GM10266 (cell line): ENCODE results near the gene LGI1.
"Not testable (repeated sequence)": the region's sequence is repeated elsewhere in the genome, so short reads cannot be mapped to it uniquely, and the experiment has no call there.

Experiments
- DNase-seq: peaks from one replicate; pipeline ENCODE4 v3.0.0; 2012; ENCODE audit errors: extremely low spot score
- CTCF ChIP-seq: IDR thresholded peaks from 2 replicates; pipeline ENCODE4 v1.5.1; 2012; ENCODE audit warnings: mild to moderate bottlenecking, low read depth; ENCODE audit not compliant: control insufficient read depth, insufficient read depth; ENCODE audit errors: missing control alignments

Gene LGI1

GRCh38 chr10:93826355-93826754 lies 68.6 kb downstream of the LGI1 start:
- no peak for DNase-seq
- TF ChIP-seq CTCF, result no peak

GRCh38 chr10:93827056-93827804 lies 69.5 kb downstream of the LGI1 start:
- no peak for DNase-seq
- no peak for TF ChIP-seq CTCF

GRCh38 chr10:93831065-93831464 lies 73.3 kb downstream of the LGI1 start:
- not testable (repeated sequence) for DNase-seq

GRCh38 chr10:93835770-93836169 lies 78.0 kb downstream of the LGI1 start:
- DNase-seq, result no peak
- no peak for TF ChIP-seq CTCF

GRCh38 chr10:93837822-93838221 lies 80.1 kb downstream of the LGI1 start:
- no peak for DNase-seq
- TF ChIP-seq CTCF, result no peak

- no peak for DNase-seq
- no peak for TF ChIP-seq CTCF
Observed at GRCh38 chr10:93838278-93838677, 80.5 kb downstream of the LGI1 start.

GRCh38 chr10:93841961-93842360 lies 84.2 kb downstream of the LGI1 start:
- no peak for TF ChIP-seq CTCF
- DNase-seq, result no peak
